Measurements from ENCODE around the gene GIT1. TPM values are rescaled to one million over a fixed set of nuclear protein-coding genes. Genes with fewer than 3 reads are reported as not detected.

Gene GIT1
- total and polyA plus RNA-seq, 2 of the 13 experiments (the other 11 are each of a cell fraction or from before 2014, with no cell fraction given) = 14.2 to 30.8 TPM

GRCh38 chr17:29590411-29591145 lies 1.1 kb upstream of the GIT1 start (continued):
- no peak for TF ChIP-seq ZBTB8A (CRISPR knock-in tag; IDR thresholded peaks at IDR 0.05; ENCODE audit: borderline replicate concordance, low read depth)
- TF ChIP-seq CSRNP2 (CRISPR knock-in tag; conservative IDR thresholded peaks at IDR 0.05; ENCODE audit: low read depth) = no peak
- no peak for TF ChIP-seq ZSCAN30 (CRISPR knock-in tag; IDR thresholded peaks at IDR 0.05)
- TF ChIP-seq ZNF484 (CRISPR knock-in tag; IDR thresholded peaks at IDR 0.05; ENCODE audit: borderline replicate concordance, low read depth) = no peak
- TF ChIP-seq CTCF (CRISPR knock-in tag; IDR thresholded peaks at IDR 0.05) = 0 out of 2 replicates have a peak, but pooled peaks have one; percentile 14
- no peak for TF ChIP-seq SMAD1 (CRISPR knock-in tag; IDR thresholded peaks at IDR 0.05; ENCODE audit: borderline replicate concordance, low read depth)
- no peak for TF ChIP-seq MYNN (CRISPR knock-in tag; IDR thresholded peaks at IDR 0.05; ENCODE audit: low read depth)
- TF ChIP-seq SP2 (CRISPR knock-in tag; IDR thresholded peaks at IDR 0.05) = no peak
- no peak for TF ChIP-seq SCMH1 (CRISPR knock-in tag; IDR thresholded peaks at IDR 0.05; ENCODE audit: borderline replicate concordance)
- no peak for TF ChIP-seq ZNF513 (CRISPR knock-in tag; conservative IDR thresholded peaks at IDR 0.05)
- no peak for TF ChIP-seq SP1 (IDR thresholded peaks at IDR 0.05)
- no peak for TF ChIP-seq SP1 (CRISPR knock-in tag; IDR thresholded peaks at IDR 0.05)
- TF ChIP-seq TBX2 (CRISPR knock-in tag; IDR thresholded peaks at IDR 0.05; ENCODE audit: borderline replicate concordance) = peak; percentile 6; the same call in 1 of the 2 replicates
- no peak for TF ChIP-seq TARDBP (CRISPR knock-in tag; IDR thresholded peaks at IDR 0.05)
- no peak for TF ChIP-seq ZNF556 (CRISPR knock-in tag; IDR thresholded peaks at IDR 0.05; ENCODE audit: borderline replicate concordance)
- TF ChIP-seq ZNF451 (CRISPR knock-in tag; IDR thresholded peaks at IDR 0.05) = no peak
- no peak for TF ChIP-seq ZNF234 (CRISPR knock-in tag; conservative IDR thresholded peaks at IDR 0.05)
- TF ChIP-seq ZNF652 (CRISPR knock-in tag; IDR thresholded peaks at IDR 0.05; ENCODE audit: borderline replicate concordance, low read depth) = no peak
- TF ChIP-seq TP53 (CRISPR knock-in tag; conservative IDR thresholded peaks at IDR 0.05) = no peak
- no peak for TF ChIP-seq ERF (CRISPR knock-in tag; IDR thresholded peaks at IDR 0.05)
- TF ChIP-seq LBX2 (CRISPR knock-in tag; IDR thresholded peaks at IDR 0.05; ENCODE audit: borderline replicate concordance) = no peak
- TF ChIP-seq NFRKB (IDR thresholded peaks at IDR 0.05) = no peak
- TF ChIP-seq TOE1 (CRISPR knock-in tag; IDR thresholded peaks at IDR 0.05) = no peak
- no peak for TF ChIP-seq ARHGAP35 (CRISPR knock-in tag; IDR thresholded peaks at IDR 0.05; ENCODE audit: borderline replicate concordance)
- no peak for TF ChIP-seq HMGA1 (CRISPR knock-in tag; conservative IDR thresholded peaks at IDR 0.05)
- no peak for TF ChIP-seq HNRNPH1 (optimal IDR thresholded peaks at IDR 0.05; ENCODE audit: low read depth, low read length)
- no peak for TF ChIP-seq HMG20A (CRISPR knock-in tag; IDR thresholded peaks at IDR 0.05; ENCODE audit: borderline replicate concordance)
- TF ChIP-seq SMAD9 (CRISPR knock-in tag; IDR thresholded peaks at IDR 0.05) = no peak
